Measurements from ENCODE around the gene CD163L1.

The CD163L1 gene

DNA sequence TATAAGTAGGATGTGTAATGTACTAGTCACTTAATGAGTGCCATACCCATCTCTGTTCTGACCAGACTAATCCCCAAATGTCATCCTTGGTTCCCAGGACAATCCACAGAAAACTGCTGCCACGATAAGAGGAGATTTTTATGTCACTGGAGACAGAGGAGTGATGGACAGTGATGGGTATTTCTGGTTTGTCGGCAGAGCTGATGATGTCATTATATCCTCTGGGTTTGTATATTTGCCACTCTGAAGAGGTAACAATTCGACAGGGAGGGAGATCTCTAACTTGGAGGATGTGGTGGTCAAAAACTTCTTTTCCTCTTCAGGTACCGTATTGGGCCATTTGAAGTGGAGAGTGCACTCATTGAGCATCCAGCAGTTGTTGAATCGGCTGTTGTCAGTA is 119.8 kb downstream of the CD163L1 start:
- DNase-seq (ENCODE audit: low read depth) = no peak

DNA sequence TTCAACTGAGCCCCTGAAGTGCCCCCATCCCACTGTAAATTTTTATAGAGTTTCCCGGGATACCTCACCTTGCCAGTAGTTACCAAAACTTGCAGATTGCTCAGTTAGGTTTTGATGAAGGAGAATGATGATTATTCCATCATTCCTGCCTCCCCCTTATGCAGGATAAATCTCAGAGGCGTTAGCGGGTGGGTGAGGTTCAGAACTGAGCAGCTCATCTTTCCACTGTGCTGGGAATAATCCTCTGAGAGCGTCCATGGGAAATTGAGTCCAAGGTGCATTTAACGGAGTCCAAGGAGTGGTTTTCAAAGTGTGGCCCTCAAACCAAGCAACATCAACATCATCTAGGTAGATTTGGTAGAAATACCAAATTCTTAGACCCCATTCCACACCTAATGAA is 121.4 kb downstream of the CD163L1 start:
- no peak for DNase-seq (ENCODE audit: low read depth)

DNA sequence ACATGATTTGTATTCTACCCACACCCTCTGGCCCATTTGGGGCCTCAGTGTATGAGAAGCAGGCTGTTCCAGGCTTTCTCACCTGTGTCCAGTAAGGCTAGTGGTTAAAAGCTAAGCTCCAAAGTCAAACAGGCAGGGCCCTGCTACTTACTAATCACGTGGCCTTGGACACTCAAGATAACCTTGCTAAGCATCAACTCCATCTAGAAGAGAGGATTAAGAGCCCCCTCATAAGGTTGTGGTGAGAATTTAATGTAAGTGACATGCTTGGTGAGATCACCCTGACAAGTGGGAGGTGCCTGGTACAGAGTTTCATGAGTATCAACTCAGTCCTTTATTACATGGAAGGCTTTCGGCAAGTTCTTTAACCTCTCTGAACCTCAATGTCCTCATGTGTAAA is 122.3 kb downstream of the CD163L1 start:
- DNase-seq (ENCODE audit: low read depth) = no peak

DNA sequence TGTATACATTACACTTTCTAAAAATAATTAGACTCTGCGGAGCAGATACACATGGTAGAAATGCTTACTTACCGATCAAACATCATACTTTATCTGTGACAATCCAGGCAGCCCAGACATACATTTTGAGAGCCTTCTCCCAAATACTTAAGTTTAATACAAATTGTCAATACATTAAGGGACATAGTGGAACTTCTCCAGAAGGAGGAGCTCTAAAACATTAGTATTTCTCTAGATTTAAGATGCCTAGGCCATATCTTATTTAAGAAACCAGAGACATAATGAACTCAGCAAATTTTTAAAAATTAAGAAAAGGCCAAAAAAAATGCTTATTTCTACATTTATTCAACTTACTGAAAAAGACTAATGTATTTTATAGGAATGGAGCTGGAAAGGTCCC is 124.0 kb downstream of the CD163L1 start:
- no peak for DNase-seq (ENCODE audit: low read depth)

DNA sequence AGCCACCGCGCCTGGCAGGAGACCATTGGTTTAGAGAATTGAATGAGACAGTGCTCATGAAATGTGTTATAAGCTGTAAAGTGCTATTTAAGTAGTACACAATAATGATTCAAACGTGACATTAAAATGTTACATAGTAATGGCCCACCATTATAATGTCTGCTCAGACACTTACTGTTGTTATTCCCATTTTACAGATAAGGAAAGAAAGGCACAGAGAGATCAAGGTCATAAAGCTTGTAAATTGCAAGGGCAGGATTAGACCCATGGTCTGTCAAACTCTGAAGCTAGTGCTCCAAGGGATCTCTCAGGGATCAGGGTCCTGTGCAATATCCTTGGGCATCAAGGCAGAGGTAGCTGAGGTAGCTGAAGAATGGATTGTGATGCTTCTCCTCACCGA is 133.9 kb downstream of the CD163L1 start:
- no peak for DNase-seq (ENCODE audit: low read depth)
